PC-9 (cell line): ENCODE measurements around the gene NARF. TPM values are rescaled to one million over a fixed set of nuclear protein-coding genes. Genes with fewer than 3 reads are reported as not detected.
A peak's percentile ranks its signal among the peaks of the same experiment; 100 is the strongest.

ENCODE experiments used
- BruUV-seq: library from RNA; stranded (reverse); fragments of 400-500 nt; replicated peaks from 2 replicates; lab custom pipeline; 2021; lab: Mats Ljungman, UMichigan
- CTCF ChIA-PET: fragments of 300-600 bp; sonication (Branson Sonifier 250); formaldehyde crosslinking; loops from one replicate; lab custom pipeline; 2022; ENCODE audit warnings: antibody characterized with exemption; lab: Charles Lee
- POLR2A ChIA-PET: fragments of 300-600 bp; sonication (Branson Sonifier 250); formaldehyde crosslinking; loops from one replicate; lab custom pipeline; 2022; ENCODE audit warnings: antibody characterized with exemption; ENCODE audit not compliant: unreplicated experiment; lab: Charles Lee
- DNase-seq, 2 experiments: peaks; one replicate each; pipeline versions ENCODE4 v3.0.0 to v3.0.0-alpha.2; 2015 to 2022; ENCODE audit warnings: mixed read lengths in 1 of 2
- H2AFZ ChIP-seq: fragments of 200-600 bp; sonication (generic); 2 replicates; pipeline ENCODE4 v1.8.1; 2017; ENCODE audit warnings: antibody characterized with exemption
- H3F3A ChIP-seq: fragments of 200-600 bp; sonication (generic); 2 replicates; pipeline ENCODE4 v1.8.1; 2017; ENCODE audit warnings: antibody characterized with exemption, mild to moderate bottlenecking, low read depth; ENCODE audit not compliant: insufficient read depth
- H3K27ac ChIP-seq: fragments of 200-600 bp; sonication (generic); 2 replicates; pipeline ENCODE4 v1.6.1; 2016; ENCODE audit warnings: mixed run types
- H3K27me3 ChIP-seq: fragments of 200-600 bp; sonication (generic); 2 replicates; pipeline ENCODE4 v1.6.1; 2016; ENCODE audit warnings: low read depth, mixed run types; ENCODE audit not compliant: insufficient read depth
- H3K36me3 ChIP-seq: fragments of 200-600 bp; sonication (generic); 2 replicates; pipeline ENCODE4 v1.6.1; 2016; ENCODE audit warnings: low read depth, mixed run types
- H3K4me1 ChIP-seq: fragments of 200-600 bp; sonication (generic); replicated peaks from 2 replicates; pipeline ENCODE4 v1.6.1; 2016; ENCODE audit warnings: mixed run types; ENCODE audit not compliant: insufficient read depth
- H3K4me2 ChIP-seq: fragments of 200-600 bp; sonication (generic); 2 replicates; pipeline ENCODE4 v1.6.1; 2017; ENCODE audit warnings: mixed run types
- H3K4me3 ChIP-seq: fragments of 200-600 bp; sonication (generic); 2 replicates; pipeline ENCODE4 v1.6.1; 2016; ENCODE audit warnings: mixed run types
- H3K79me2 ChIP-seq: fragments of 200-600 bp; sonication (generic); 2 replicates; pipeline ENCODE4 v1.6.1; 2017; ENCODE audit warnings: low read depth, mixed run types
- H3K9me2 ChIP-seq: fragments of 200-600 bp; sonication (generic); 2 replicates; pipeline ENCODE4 v1.8.1; 2017; ENCODE audit warnings: mild to moderate bottlenecking; ENCODE audit not compliant: insufficient read depth
- H3K9me3 ChIP-seq: fragments of 200-600 bp; sonication (generic); 2 replicates; pipeline ENCODE4 v1.8.1; 2016; ENCODE audit warnings: low read depth; ENCODE audit not compliant: insufficient read depth
- H4K20me1 ChIP-seq: fragments of 200-600 bp; sonication (generic); 2 replicates; pipeline ENCODE4 v1.8.1; 2017; ENCODE audit not compliant: insufficient read depth
- CTCF ChIP-seq: fragments of 200-600 bp; sonication (generic); conservative IDR thresholded peaks from 2 replicates; pipeline ENCODE4 v1.6.1; 2017; ENCODE audit warnings: mixed run types, antibody characterized with exemption, mild to moderate bottlenecking, moderate library complexity
- EZH2 ChIP-seq: fragments of 200-600 bp; sonication (generic); IDR thresholded peaks from 2 replicates; pipeline ENCODE4 v1.8.0; 2017; ENCODE audit warnings: antibody characterized with exemption, low read depth
- intact Hi-C: fragments of 100-400 bp; cut with micrococcal nuclease; formaldehyde crosslinking; loops from one replicate; pipeline ENCODE4 v1.10.0; 2022; ENCODE audit not compliant: unreplicated experiment
- total RNA-seq: library from RNA; stranded (reverse); gene quantifications from 2 replicates; pipeline ENCODE4 v1.2.3, GENCODE V29; 2021

NARF gene
- total RNA-seq, 1 experiment from 2014 or later, result 57.2 TPM

- Histone ChIP-seq H3K9me2 (no peaks in the 10 kb centered on the region), H3K36me3 (no peaks in the 10 kb centered on the region), H3K4me1 (no peaks in the 10 kb centered on the region), H3K4me3 (no peak overlapping the region), H3K27ac (no peak overlapping the region), H3K9me3 (no peaks in the 10 kb centered on the region), H4K20me1 (no peaks in the 10 kb centered on the region), H2AFZ (no peak overlapping the region), H3K27me3 (no peaks in the 10 kb centered on the region), H3K79me2 (no peaks in the 10 kb centered on the region), H3F3A (no peaks in the 10 kb centered on the region), H3K4me2 (no peak overlapping the region)
- TF ChIP-seq CTCF, result no peak
- TF ChIP-seq EZH2, result no peak
- intact Hi-C loops, result no loop called here
- CTCF ChIA-PET, result no interaction called here
- BruUV-seq, result no TSS peak
- no peak for DNase-seq
- POLR2A ChIA-PET, result no interaction called here
Observed at GRCh38 chr17:82483204-82483660, 24.7 kb downstream of the NARF start.

- H3K79me2 ChIP-seq, result no peaks in the 10 kb centered on the region
- no peaks in the 10 kb centered on the region for H4K20me1 ChIP-seq
- H3K27me3 ChIP-seq, result no peaks in the 10 kb centered on the region
- no peaks in the 10 kb centered on the region for H3K4me1 ChIP-seq
- H3K4me2 ChIP-seq, result no peak overlapping the region
- TF ChIP-seq CTCF (no peak), EZH2 (no peak)
- POLR2A ChIA-PET, result no interaction called here
- no peak overlapping the region for H3K4me3 ChIP-seq
- H2AFZ ChIP-seq, result no peak overlapping the region
- CTCF ChIA-PET, result no interaction called here
- no peak overlapping the region for H3K27ac ChIP-seq
- no peak for DNase-seq
- intact Hi-C loops, result no loop called here
- H3F3A ChIP-seq, result no peaks in the 10 kb centered on the region
- no peaks in the 10 kb centered on the region for H3K36me3 ChIP-seq
- H3K9me2 ChIP-seq, result no peaks in the 10 kb centered on the region
- H3K9me3 ChIP-seq, result no peaks in the 10 kb centered on the region
- BruUV-seq, result no TSS peak
Observed at GRCh38 chr17:82483836-82484235, 25.3 kb downstream of the NARF start.

GRCh38 chr17:82486231-82487094 is 27.9 kb downstream of the NARF start:
- no peak overlapping the region for H3K27ac ChIP-seq
- H3K4me1 ChIP-seq, result no peaks in the 10 kb centered on the region
- no peaks in the 10 kb centered on the region for H3K27me3 ChIP-seq
- H3K4me3 ChIP-seq, result no peak overlapping the region
- no peaks in the 10 kb centered on the region for H3K79me2 ChIP-seq
- ChIA-PET POLR2A (interaction anchor here (0.6 kb wide), 1 partner anchor 16 kb away, joined by 4 read pairs; no protein-coding TSS in a partner anchor), CTCF (no interaction called here)
- no peaks in the 10 kb centered on the region for H3K9me3 ChIP-seq
- TF ChIP-seq EZH2 (no peak), CTCF (no peak)
- BruUV-seq, result no TSS peak
- peak in 1 of 2 experiments; percentile 12 for DNase-seq
- no peak overlapping the region for H2AFZ ChIP-seq
- H4K20me1 ChIP-seq, result no peaks in the 10 kb centered on the region
- no peaks in the 10 kb centered on the region for H3K9me2 ChIP-seq
- no peaks in the 10 kb centered on the region for H3K36me3 ChIP-seq
- no peak overlapping the region for H3K4me2 ChIP-seq
- H3F3A ChIP-seq, result no peaks in the 10 kb centered on the region
- intact Hi-C loops, result no loop called here
